CD8-positive, alpha-beta memory T cell (primary cell): ENCODE measurements around the gene OR13J1. TPM values are rescaled to one million over a fixed set of nuclear protein-coding genes. Genes with fewer than 3 reads are reported as not detected.

Experiments
- CTCF ChIA-PET: fragments of 350-600 bp; sonication (Branson Sonifier 250); formaldehyde crosslinking; loops from one replicate; lab custom pipeline; 2021; ENCODE audit warnings: antibody characterized with exemption; lab: Charles Lee
- POLR2A ChIA-PET: fragments of 350-600 bp; sonication (Branson Sonifier 250); formaldehyde crosslinking; loops from one replicate; lab custom pipeline; 2021; ENCODE audit warnings: antibody characterized with exemption; lab: Charles Lee
- DNase-seq, 5 donors: peaks; one replicate each; pipeline versions ENCODE4 v3.0.0 to v3.0.0-alpha.2; 2020 to 2022; ENCODE audit warnings: mixed read lengths in 1 of 5
- H3K27ac ChIP-seq: one replicate; pipeline ENCODE4 v1.7.0; 2013; ENCODE audit warnings: low read depth, mild to moderate bottlenecking, low read length, moderate library complexity
- H3K27me3 ChIP-seq: 2 replicates; pipeline ENCODE4 v1.7.0; 2013; ENCODE audit warnings: low read length, mild to moderate bottlenecking; ENCODE audit not compliant: insufficient read depth, poor library complexity, severe bottlenecking
- H3K36me3 ChIP-seq: 2 replicates; pipeline ENCODE4 v1.7.0; 2013; ENCODE audit warnings: mild to moderate bottlenecking, low read length, moderate library complexity; ENCODE audit not compliant: insufficient read depth
- H3K4me1 ChIP-seq: 2 replicates; pipeline ENCODE4 v1.7.0; 2013; ENCODE audit warnings: mild to moderate bottlenecking, low read length, moderate library complexity; ENCODE audit not compliant: insufficient read depth
- H3K4me3 ChIP-seq: 2 replicates; pipeline ENCODE4 v1.7.0; 2013; ENCODE audit warnings: mild to moderate bottlenecking, low read length
- H3K9me3 ChIP-seq: 2 replicates; pipeline ENCODE4 v1.7.0; 2013; ENCODE audit warnings: mild to moderate bottlenecking, low read length
- H3K27ac Mint-ChIP-seq, 8 donors: one replicate each; pipeline ENCODE4 v1.8.0; 2020 to 2021; ENCODE audit warnings: mixed read lengths in 8 of 8, mild to moderate bottlenecking in 6 of 8, inconsistent platforms in 3 of 8, moderate library complexity in 3 of 8
- H3K27me3 Mint-ChIP-seq, 2 donors: one replicate each; pipeline ENCODE4 v1.8.0; 2020 to 2021; ENCODE audit warnings: mixed read lengths in 2 of 2, mild to moderate bottlenecking in 1 of 2, moderate library complexity in 1 of 2
- H3K36me3 Mint-ChIP-seq, 3 donors: one replicate each; pipeline ENCODE4 v1.8.0; 2020 to 2021; ENCODE audit warnings: mixed read lengths in 3 of 3, inconsistent platforms in 1 of 3, mild to moderate bottlenecking in 1 of 3
- H3K4me1 Mint-ChIP-seq, 3 donors: one replicate each; pipeline ENCODE4 v1.8.0; 2020 to 2021; ENCODE audit warnings: mixed read lengths in 3 of 3, inconsistent platforms in 1 of 3, mild to moderate bottlenecking in 1 of 3
- H3K4me3 Mint-ChIP-seq, 7 donors: one replicate each; pipeline ENCODE4 v1.8.0; 2020 to 2021; ENCODE audit warnings: mixed read lengths in 7 of 7, mild to moderate bottlenecking in 6 of 7, moderate library complexity in 4 of 7, inconsistent platforms in 2 of 7
- H3K9me3 Mint-ChIP-seq, 5 donors: one replicate each; pipeline ENCODE4 v1.8.0; 2020 to 2022; ENCODE audit warnings: mixed read lengths in 5 of 5, mild to moderate bottlenecking in 3 of 5, moderate library complexity in 2 of 5, inconsistent platforms in 1 of 5
- polyA plus RNA-seq: library from polyadenylated mRNA; unstranded; fragments of 300-500 nt; fragmentation: Illumina TruSeq; gene quantifications from one replicate; pipeline ENCODE4 v1.2.3, GENCODE V29; 2021
- total RNA-seq, 2 experiments: library from RNA; stranded (reverse); gene quantifications; one replicate each; pipeline ENCODE4 v1.2.3, GENCODE V29; 2021

OR13J1 gene
- total and polyA plus RNA-seq, 3 experiments from 2014 or later = not detected

GRCh38 chr9:35907711-35908503 is 37.7 kb upstream of the OR13J1 start:
- Histone ChIP-seq H3K27ac (no peak overlapping the region), H3K9me3 (no peaks in the 10 kb centered on the region), H3K36me3 (no peaks in the 10 kb centered on the region), H3K27me3 (no peaks in the 10 kb centered on the region), H3K4me1 (peaks cover 68% of the 10 kb centered on the region), H3K4me3 (no peak overlapping the region)
- peak overlapping the region in 3 of 8 donors; percentile 12 to 66 (median 51) for H3K27ac Mint-ChIP-seq
- H3K9me3 Mint-ChIP-seq = no peaks in the 10 kb centered on the region
- CTCF ChIA-PET = interaction anchor here (0.9 kb wide), 1 partner anchor 10 kb away, joined by 3 read pairs; no protein-coding TSS in a partner anchor
- peak overlapping the region in 1 of 7 donors; percentile 61 for H3K4me3 Mint-ChIP-seq
- H3K36me3 Mint-ChIP-seq = no peaks in the 10 kb centered on the region
- H3K4me1 Mint-ChIP-seq = peaks cover 30 to 60% (median 39%) of the 10 kb centered on the region in 3 donors
- peaks cover under 1 to 3% of the 10 kb centered on the region in 2 donors for H3K27me3 Mint-ChIP-seq
- POLR2A ChIA-PET = no interaction called here
- no peak for DNase-seq

- H3K4me3 ChIP-seq = no peak overlapping the region
- H3K36me3 ChIP-seq = no peaks in the 10 kb centered on the region
- DNase-seq = no peak
- peaks cover 27 to 57% (median 40%) of the 10 kb centered on the region in 3 donors for H3K4me1 Mint-ChIP-seq
- H3K4me1 ChIP-seq = peaks cover 64% of the 10 kb centered on the region
- no peaks in the 10 kb centered on the region for H3K36me3 Mint-ChIP-seq
- ChIA-PET CTCF (interaction anchor here (0.9 kb wide), 1 partner anchor 9 kb away, joined by 3 read pairs; no protein-coding TSS in a partner anchor), POLR2A (no interaction called here)
- H3K27ac Mint-ChIP-seq = peak overlapping the region in 1 of 8 donors; percentile 19
- H3K27me3 ChIP-seq = no peaks in the 10 kb centered on the region
- peak overlapping the region in 1 of 7 donors; percentile 61 for H3K4me3 Mint-ChIP-seq
- no peaks in the 10 kb centered on the region for H3K9me3 Mint-ChIP-seq
- H3K27me3 Mint-ChIP-seq = peaks cover 2 to 9% of the 10 kb centered on the region in 2 donors
- no peaks in the 10 kb centered on the region for H3K9me3 ChIP-seq
- H3K27ac ChIP-seq = no peak overlapping the region
Observed at GRCh38 chr9:35906923-35907699, 36.9 kb upstream of the OR13J1 start.

DNA sequence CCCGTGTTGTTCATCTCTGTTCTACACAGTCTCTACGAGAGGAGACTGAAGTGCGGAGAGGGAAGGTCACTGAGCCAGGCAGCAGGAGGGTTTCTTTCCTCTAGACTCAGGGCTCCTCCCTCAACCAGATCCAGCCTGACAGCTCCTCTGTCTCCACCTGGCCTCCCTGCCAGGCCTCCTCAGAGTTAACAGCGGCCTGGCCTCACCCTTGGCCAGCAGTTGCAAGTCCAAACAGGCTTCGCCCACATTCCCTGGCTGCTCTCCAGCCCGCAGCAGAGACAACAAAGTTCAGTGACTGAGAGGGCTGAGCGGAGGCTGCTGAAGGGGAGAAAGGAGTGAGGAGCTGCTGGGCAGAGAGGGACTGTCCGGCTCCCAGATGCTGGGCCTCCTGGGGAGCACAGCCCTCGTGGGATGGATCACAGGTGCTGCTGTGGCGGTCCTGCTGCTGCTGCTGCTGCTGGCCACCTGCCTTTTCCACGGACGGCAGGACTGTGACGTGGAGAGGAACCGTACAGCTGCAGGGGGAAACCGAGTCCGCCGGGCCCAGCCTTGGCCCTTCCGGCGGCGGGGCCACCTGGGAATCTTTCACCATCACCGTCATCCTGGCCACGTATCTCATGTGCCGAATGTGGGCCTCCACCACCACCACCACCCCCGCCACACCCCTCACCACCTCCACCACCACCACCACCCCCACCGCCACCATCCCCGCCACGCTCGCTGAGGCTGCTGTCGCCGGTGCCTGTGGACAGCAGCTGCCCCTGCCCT is 35.9 kb upstream of the OR13J1 start, which contains the start of gene HRCT1:
HRCT1 (plus strand) TSS at position 291 of the 768 bp plus-strand sequence; CDS start at position 377, 86 bp downstream.
- Mint-ChIP-seq H3K4me3 (no peak within 1 kb of the TSS), H3K27ac (no peak within 1 kb of the TSS), H3K27me3 (peaks cover 2 to 14% of the 10 kb centered on the region in 2 donors), H3K36me3 (no peaks in the 10 kb centered on the region), H3K9me3 (no peaks in the 10 kb centered on the region), H3K4me1 (peaks cover 19 to 47% (median 31%) of the 10 kb centered on the region in 3 donors)
- POLR2A ChIA-PET = no interaction called here
- no peaks in the 10 kb centered on the region for H3K36me3 ChIP-seq
- no peaks in the 10 kb centered on the region for H3K27me3 ChIP-seq
- H3K4me3 ChIP-seq = no peak within 1 kb of the TSS
- CTCF ChIA-PET = no interaction called here
- no peak for DNase-seq
- H3K4me1 ChIP-seq = peaks cover 55% of the 10 kb centered on the region
- H3K9me3 ChIP-seq = no peaks in the 10 kb centered on the region
- H3K27ac ChIP-seq = no peak within 1 kb of the TSS

- Mint-ChIP-seq H3K36me3 (no peaks in the 10 kb centered on the region), H3K4me1 (peaks cover 13 to 38% (median 24%) of the 10 kb centered on the region in 3 donors), H3K27me3 (peaks cover 5 to 19% of the 10 kb centered on the region in 2 donors), H3K4me3 (no peak overlapping the region), H3K9me3 (no peaks in the 10 kb centered on the region), H3K27ac (no peak overlapping the region)
- Histone ChIP-seq H3K27ac (no peak overlapping the region), H3K36me3 (no peaks in the 10 kb centered on the region), H3K4me3 (no peak overlapping the region), H3K9me3 (no peaks in the 10 kb centered on the region), H3K27me3 (no peaks in the 10 kb centered on the region), H3K4me1 (peaks cover 46% of the 10 kb centered on the region)
- CTCF ChIA-PET = no interaction called here
- no peak for DNase-seq
- POLR2A ChIA-PET = no interaction called here
Observed at GRCh38 chr9:35905051-35905781, 35.0 kb upstream of the OR13J1 start.

DNA sequence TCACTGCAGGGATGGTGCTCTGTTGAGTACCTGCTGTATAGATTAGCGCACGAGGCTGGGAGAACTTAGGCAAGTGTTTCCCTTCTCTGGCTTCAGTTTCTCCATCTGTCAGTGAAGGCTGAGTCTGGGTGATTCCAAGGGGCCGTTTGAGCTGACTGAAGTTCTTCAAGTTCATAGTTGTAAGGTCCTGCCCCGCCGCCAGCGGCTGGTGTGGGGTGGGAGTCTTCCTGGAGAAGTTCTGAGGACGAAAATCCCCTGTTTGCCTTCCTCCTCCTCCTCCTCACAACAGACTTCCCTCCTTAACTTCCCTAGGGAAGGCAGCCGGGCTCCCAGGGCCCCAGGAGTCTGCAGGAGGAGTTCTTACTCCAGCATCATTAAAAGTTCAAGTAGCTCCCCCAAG is 34.1 kb upstream of the OR13J1 start:
- Histone ChIP-seq H3K4me1 (peaks cover 37% of the 10 kb centered on the region), H3K4me3 (no peak overlapping the region), H3K27me3 (no peaks in the 10 kb centered on the region), H3K9me3 (no peaks in the 10 kb centered on the region), H3K36me3 (no peaks in the 10 kb centered on the region), H3K27ac (no peak overlapping the region)
- Mint-ChIP-seq H3K27ac (no peak overlapping the region), H3K36me3 (no peaks in the 10 kb centered on the region), H3K4me3 (no peak overlapping the region), H3K9me3 (no peaks in the 10 kb centered on the region), H3K4me1 (peaks cover 10 to 30% (median 19%) of the 10 kb centered on the region in 3 donors), H3K27me3 (peaks cover 5 to 20% of the 10 kb centered on the region in 2 donors)
- DNase-seq = no peak
- ChIA-PET POLR2A (no interaction called here), CTCF (interaction anchor here (2.3 kb wide), 1 partner anchor 41 kb away, joined by 27 read pairs; no protein-coding TSS in a partner anchor)

GRCh38 chr9:35903049-35903448 is 32.8 kb upstream of the OR13J1 start:
- Histone ChIP-seq H3K27me3 (no peaks in the 10 kb centered on the region), H3K36me3 (no peaks in the 10 kb centered on the region), H3K4me3 (no peak overlapping the region), H3K4me1 (peaks cover 24% of the 10 kb centered on the region), H3K27ac (no peak overlapping the region), H3K9me3 (no peaks in the 10 kb centered on the region)
- peak in 2 of 5 donors; percentile 37 to 54 for DNase-seq
- Mint-ChIP-seq H3K27me3 (peaks cover 5 to 27% of the 10 kb centered on the region in 2 donors), H3K9me3 (no peaks in the 10 kb centered on the region), H3K4me1 (peaks cover under 1 to 17% (median 7%) of the 10 kb centered on the region in 3 donors), H3K36me3 (no peaks in the 10 kb centered on the region), H3K4me3 (no peak overlapping the region), H3K27ac (no peak overlapping the region)
- POLR2A ChIA-PET = no interaction called here
- CTCF ChIA-PET = interaction anchor here (0.8 to 2.3 kb wide), 12 partner anchors 9 to 120 kb away, joined by 3 to 27 read pairs (median 4); no protein-coding TSS in a partner anchor

DNA sequence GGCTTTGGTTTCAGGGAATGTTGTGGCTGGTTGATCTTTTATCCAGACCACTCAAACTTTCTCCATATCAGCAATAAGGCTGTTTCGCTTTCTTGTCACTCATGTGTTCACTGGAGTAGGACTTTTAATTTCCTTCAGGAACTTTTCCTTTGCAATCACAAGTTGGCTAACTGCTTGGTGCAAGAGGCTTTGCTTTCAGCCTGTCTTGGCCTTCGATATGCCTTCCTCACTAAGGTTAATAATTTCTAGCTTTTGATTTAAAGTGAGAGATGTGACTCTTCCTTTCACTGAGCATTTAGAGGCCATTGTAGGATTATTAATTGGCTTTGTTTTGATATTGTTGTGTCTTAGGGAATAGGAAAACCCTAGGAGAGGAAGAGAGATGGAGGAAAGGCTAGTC is 28.8 kb upstream of the OR13J1 start:
- H3K27me3 Mint-ChIP-seq = peaks cover 8 to 50% of the 10 kb centered on the region in 2 donors

More for the DNA sequence above, 28.8 kb upstream of the OR13J1 start:
- H3K9me3 Mint-ChIP-seq = no peaks in the 10 kb centered on the region
- H3K36me3 Mint-ChIP-seq = no peaks in the 10 kb centered on the region
- no peak overlapping the region for H3K4me3 Mint-ChIP-seq
- Histone ChIP-seq H3K4me3 (no peak overlapping the region), H3K36me3 (no peaks in the 10 kb centered on the region), H3K27ac (no peak overlapping the region), H3K27me3 (no peaks in the 10 kb centered on the region), H3K4me1 (peaks cover 10% of the 10 kb centered on the region), H3K9me3 (no peaks in the 10 kb centered on the region)
- ChIA-PET POLR2A (no interaction called here), CTCF (interaction anchor here (1.0 to 1.1 kb wide), 2 partner anchors 12 to 46 kb away, joined by 3 to 5 read pairs; no protein-coding TSS in a partner anchor)
- no peak overlapping the region for H3K27ac Mint-ChIP-seq
- peaks cover 0 to 6% (median 5%) of the 10 kb centered on the region in 3 donors for H3K4me1 Mint-ChIP-seq
- DNase-seq = no peak
